A549 treated with ZK216348 at 1 μM for 4 hours (cell line): Measurements from ENCODE around the gene ZNF699. TPM values are rescaled to one million over a fixed set of nuclear protein-coding genes. Genes with fewer than 3 reads are reported as not detected.

Experiments used
- total RNA-seq: library from RNA; stranded (reverse); fragments of 200-300 nt; extraction: Qiagen RNA extraction; gene quantifications from 5 replicates; pipeline ENCODE4 v1.2.3, GENCODE V29; 2022; ENCODE audit warnings: low read depth

ZNF699 gene
- 1.1 to 2.0 TPM (median 1.4 TPM) in 5 replicates for total RNA-seq

GRCh38 chr19:9309139-9309973, at the start of gene ZNF699:
ZNF699 (minus strand) TSS chr19:9309838; CDS start chr19:9305119, 4,719 bp downstream.

GRCh38 chr19:9323919-9324583, 14.4 kb upstream of the ZNF699 start, which contains the start of gene ZNF559:
ZNF559 (plus strand) TSS chr19:9324179; CDS start chr19:9338550, 14,371 bp downstream.

GRCh38 chr19:9250630-9251029, 59.0 kb downstream of the ZNF699 start, which contains the start of gene OR7E24:
OR7E24 (plus strand) TSS chr19:9250930; CDS start chr19:9251044, 114 bp downstream.

Other genes with a start within 250 kb of the ZNF699 start
- not detected in 5 replicates for gene OR1M1, start 222.8 kb downstream of the ZNF699 start, total RNA-seq
- not detected in 5 replicates for gene OR7G2, start 202.4 kb downstream of the ZNF699 start, total RNA-seq
- gene OR7G1, start 194.1 kb downstream of the ZNF699 start, total RNA-seq, result not detected in 5 replicates
- not detected in 5 replicates for gene OR7G3, start 182.9 kb downstream of the ZNF699 start, total RNA-seq
- 16.4 to 20.9 TPM (median 18.9 TPM) in 5 replicates for gene ZNF317, start 169.4 kb downstream of the ZNF699 start, total RNA-seq
- not detected in 5 replicates for gene OR7D2, start 130.9 kb downstream of the ZNF699 start, total RNA-seq
- gene OR7D4, start 90.2 kb downstream of the ZNF699 start, total RNA-seq, result not detected in 5 replicates
- gene OR7E24, start 58.9 kb downstream of the ZNF699 start, total RNA-seq, result not detected in 5 replicates
- 4.8 to 7.3 TPM (median 5.8 TPM) in 5 replicates for gene ZNF559, start 14.3 kb upstream of the ZNF699 start, total RNA-seq
- 0.30 to 0.74 TPM (median 0.62 TPM) in 5 replicates for gene ZNF177, start 53.2 kb upstream of the ZNF699 start, total RNA-seq
- 3.6 to 4.3 TPM (median 4.0 TPM) in 5 replicates for gene ZNF266, start 125.7 kb upstream of the ZNF699 start, total RNA-seq
- not detected in 5 replicates for gene ZNF560, start 188.8 kb upstream of the ZNF699 start, total RNA-seq
- gene ZNF426, start 228.8 kb upstream of the ZNF699 start, total RNA-seq, result 0.49 to 1.1 TPM (median 0.73 TPM) in 5 replicates